Esophagus squamous epithelium (tissue), 4 donors: Measurements from ENCODE around the gene ALCAM.

Experiments used
- POLR2A ChIP-seq, 4 donors: fragments of 450-650 bp; IDR thresholded peaks; one replicate each; pipeline ENCODE4 v1.6.1; 2017; ENCODE audit warnings: antibody characterized with exemption in 4 of 4, mild to moderate bottlenecking in 4 of 4, moderate library complexity in 3 of 4
- TF ChIP-seq, protein P1 (sequence below), 6 experiments: fragments of 450-650 bp in 4 of 6; fragments of 200-600 bp in 2 of 6; sonication (generic) in 2 of 6; IDR thresholded peaks; one replicate each; pipeline ENCODE4 v1.5.1; 2016 to 2019; ENCODE audit warnings: antibody characterized with exemption in 6 of 6, mild to moderate bottlenecking in 4 of 6, moderate library complexity in 4 of 6

DNA sequence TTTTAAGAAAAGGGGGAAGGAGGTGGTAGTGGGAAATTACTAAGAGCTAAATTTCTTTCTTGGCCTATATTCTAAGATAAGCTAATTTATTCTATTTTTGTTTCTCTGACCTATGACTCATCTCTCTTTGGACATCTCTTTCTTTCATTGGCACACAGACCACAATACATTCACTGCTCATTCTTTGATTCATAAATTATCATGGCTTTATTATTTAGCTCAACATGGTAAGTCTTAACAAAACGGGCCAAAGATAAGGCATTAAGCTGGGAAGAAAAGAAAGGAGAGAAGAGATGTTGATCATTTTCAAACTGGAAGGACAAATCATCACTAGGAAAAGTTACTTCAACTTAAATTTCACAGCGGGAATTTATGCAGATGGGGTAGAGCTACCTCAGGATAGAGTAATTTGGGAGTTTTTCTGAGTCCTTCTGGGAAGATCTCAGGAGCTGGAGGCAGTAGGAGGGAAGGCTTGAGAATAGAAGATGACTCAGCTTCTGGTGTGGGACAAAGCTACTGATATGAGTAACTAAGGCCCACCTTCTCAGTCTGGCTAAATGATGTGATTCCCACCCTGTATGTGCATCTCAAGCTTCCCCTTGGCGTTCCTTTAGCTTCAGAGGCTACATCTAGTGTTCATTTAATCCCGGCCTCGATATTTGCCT, 7.5 kb upstream of the ALCAM start:
- TF ChIP-seq, protein P1, sequence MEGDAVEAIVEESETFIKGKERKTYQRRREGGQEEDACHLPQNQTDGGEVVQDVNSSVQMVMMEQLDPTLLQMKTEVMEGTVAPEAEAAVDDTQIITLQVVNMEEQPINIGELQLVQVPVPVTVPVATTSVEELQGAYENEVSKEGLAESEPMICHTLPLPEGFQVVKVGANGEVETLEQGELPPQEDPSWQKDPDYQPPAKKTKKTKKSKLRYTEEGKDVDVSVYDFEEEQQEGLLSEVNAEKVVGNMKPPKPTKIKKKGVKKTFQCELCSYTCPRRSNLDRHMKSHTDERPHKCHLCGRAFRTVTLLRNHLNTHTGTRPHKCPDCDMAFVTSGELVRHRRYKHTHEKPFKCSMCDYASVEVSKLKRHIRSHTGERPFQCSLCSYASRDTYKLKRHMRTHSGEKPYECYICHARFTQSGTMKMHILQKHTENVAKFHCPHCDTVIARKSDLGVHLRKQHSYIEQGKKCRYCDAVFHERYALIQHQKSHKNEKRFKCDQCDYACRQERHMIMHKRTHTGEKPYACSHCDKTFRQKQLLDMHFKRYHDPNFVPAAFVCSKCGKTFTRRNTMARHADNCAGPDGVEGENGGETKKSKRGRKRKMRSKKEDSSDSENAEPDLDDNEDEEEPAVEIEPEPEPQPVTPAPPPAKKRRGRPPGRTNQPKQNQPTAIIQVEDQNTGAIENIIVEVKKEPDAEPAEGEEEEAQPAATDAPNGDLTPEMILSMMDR (IDR thresholded peaks at IDR 0.05): no peak
- TF ChIP-seq POLR2A (IDR thresholded peaks at IDR 0.05): no peak
